NT2/D1 (cell line): ENCODE results near the gene DHRS1.

ENCODE experiments used
- YY1 ChIP-seq: IDR thresholded peaks from 2 replicates; pipeline ENCODE4 v1.6.1; 2011; ENCODE audit not compliant: insufficient read length, insufficient read depth
- ZNF274 ChIP-seq: IDR thresholded peaks from 2 replicates; pipeline ENCODE4 v1.6.1; 2011; ENCODE audit warnings: mild to moderate bottlenecking, low read depth, low read length

GRCh38 chr14:24299255-24300191 is at the start of gene DHRS1, which contains the start of gene NOP9:
- TF ChIP-seq YY1: no peak
- TF ChIP-seq ZNF274: no peak
